Measurements from ENCODE around the gene OAS1. TPM values are rescaled to one million over a fixed set of nuclear protein-coding genes. Genes with fewer than 3 reads are reported as not detected.

Gene OAS1
- 0.19 TPM for polyA plus RNA-seq (2013, experiment 1 of 2; ENCODE audit: insufficient read length)
- 0.11 TPM for polyA plus RNA-seq (2013, experiment 2 of 2; ENCODE audit: insufficient read length)

GRCh38 chr12:112906712-112907414 lies at the start of gene OAS1:
TSS of gene OAS1 (plus strand) at chr12:112906962. CDS start at chr12:112907040, 78 bp downstream.
- no peak for DNase-seq

GRCh38 chr12:112859291-112859690 lies 47.5 kb upstream of the OAS1 start:
- no peak for DNase-seq

GRCh38 chr12:112860181-112860580 lies 46.6 kb upstream of the OAS1 start:
- no peak for DNase-seq

GRCh38 chr12:112861284-112861683 lies 45.5 kb upstream of the OAS1 start:
- DNase-seq = no peak

GRCh38 chr12:112862636-112863290 lies 44.0 kb upstream of the OAS1 start:
- no peak for DNase-seq

GRCh38 chr12:112868459-112869041 lies 38.2 kb upstream of the OAS1 start:
- DNase-seq = no peak

- no peak for DNase-seq
Measured at GRCh38 chr12:112869091-112869490, 37.7 kb upstream of the OAS1 start.

GRCh38 chr12:112869778-112870177 lies 37.0 kb upstream of the OAS1 start:
- DNase-seq = no peak

- DNase-seq = no peak
Measured at GRCh38 chr12:112870267-112870980, 36.3 kb upstream of the OAS1 start.

GRCh38 chr12:112875608-112876007 lies 31.2 kb upstream of the OAS1 start:
- DNase-seq = no peak

- DNase-seq = no peak
Measured at GRCh38 chr12:112876506-112876905, 30.3 kb upstream of the OAS1 start.

GRCh38 chr12:112877006-112877405 lies 29.8 kb upstream of the OAS1 start:
- no peak for DNase-seq

- DNase-seq = no peak
Measured at GRCh38 chr12:112878488-112878887, 28.3 kb upstream of the OAS1 start.

GRCh38 chr12:112879191-112879705 lies 27.5 kb upstream of the OAS1 start:
- no peak for DNase-seq

- DNase-seq = no peak
Measured at GRCh38 chr12:112881602-112882001, 25.2 kb upstream of the OAS1 start.

- no peak for DNase-seq
Measured at GRCh38 chr12:112885236-112885635, 21.5 kb upstream of the OAS1 start.

- no peak for DNase-seq
Measured at GRCh38 chr12:112887550-112887949, 19.2 kb upstream of the OAS1 start.

GRCh38 chr12:112891093-112892024 lies 15.4 kb upstream of the OAS1 start:
- no peak for DNase-seq

- no peak for DNase-seq
Measured at GRCh38 chr12:112892856-112893255, 13.9 kb upstream of the OAS1 start.

- no peak for DNase-seq
Measured at GRCh38 chr12:112894128-112894527, 12.6 kb upstream of the OAS1 start.

- no peak for DNase-seq
Measured at GRCh38 chr12:112898380-112898779, 8.4 kb upstream of the OAS1 start.

Measured in fibroblast of skin of abdomen (primary cell).